ENCODE results near the gene RNF224. TPM values are rescaled to one million over a fixed set of nuclear protein-coding genes. Genes with fewer than 3 reads are reported as not detected.
A peak's percentile ranks its signal among the peaks of the same experiment; 100 is the strongest.

The RNF224 gene
- total RNA-seq, 2 experiments from 2014 or later = 0.14 TPM; not detected in 1

- DNase-seq = peak in 1 of 14 experiments; percentile 4
- H3K4me1 Mint-ChIP-seq (ENCODE audit: low read depth) = peaks cover 5% of the 10 kb centered on the region
- Histone ChIP-seq H3K27ac (ENCODE audit: low read depth in 1 of 2, low read length in 2 of 2) (no peak overlapping the region), H3K27me3 (ENCODE audit: control insufficient read depth in 1 of 2, insufficient read depth in 2 of 2, low read length in 2 of 2) (no peaks in the 10 kb centered on the region), H3K4me3 (ENCODE audit: low read length) (no peak overlapping the region), H3K4me1 (ENCODE audit: insufficient read depth, low read length) (peaks cover 13% of the 10 kb centered on the region), H3K36me3 (ENCODE audit: insufficient read depth, low read length) (peaks cover 15% of the 10 kb centered on the region), H3K9me3 (ENCODE audit: control insufficient read depth in 1 of 2, insufficient read depth in 1 of 2, low read length in 2 of 2) (no peaks in the 10 kb centered on the region)
- no peak overlapping the region for H3K27ac Mint-ChIP-seq
- H3K9me3 Mint-ChIP-seq = no peaks in the 10 kb centered on the region
- H3K36me3 Mint-ChIP-seq (ENCODE audit: low read depth) = peaks cover 14% of the 10 kb centered on the region
- ChIA-PET POLR2A (no interaction called here), CTCF (no interaction called here)
- peak overlapping the region; percentile 15 for H3K4me3 Mint-ChIP-seq
- no peak for TF ChIP-seq CTCF (IDR thresholded peaks at IDR 0.05)
- no peaks in the 10 kb centered on the region for H3K27me3 Mint-ChIP-seq
- ATAC-seq (ENCODE audit: poor library complexity) = no peak
- intact Hi-C loops (cut with DNase I, micrococcal nuclease) = no loop called here
Observed at GRCh38 chr9:137247135-137247915, 20.0 kb downstream of the RNF224 start.

DNA sequence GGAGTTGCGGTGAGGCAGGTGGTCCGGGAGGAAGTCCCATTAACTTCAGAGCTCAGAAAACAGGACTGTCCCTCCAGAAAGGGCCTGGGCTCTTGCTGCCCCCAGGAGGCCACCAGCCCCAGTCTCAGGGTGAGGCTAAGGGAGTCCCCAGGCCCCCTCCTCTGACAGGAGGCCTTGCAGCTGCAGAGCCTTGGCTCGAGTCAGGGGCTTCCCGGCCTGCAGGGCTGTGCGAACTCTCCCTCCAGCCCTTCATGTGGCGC lies 20.5 kb downstream of the RNF224 start:
- intact Hi-C loops (cut with DNase I, micrococcal nuclease) = no loop called here
- Mint-ChIP-seq H3K27me3 (no peaks in the 10 kb centered on the region), H3K4me3 (no peak overlapping the region), H3K9me3 (no peaks in the 10 kb centered on the region), H3K36me3 (ENCODE audit: low read depth) (peaks cover 9% of the 10 kb centered on the region), H3K4me1 (ENCODE audit: low read depth) (no peaks in the 10 kb centered on the region), H3K27ac (no peak overlapping the region)
- POLR2A ChIA-PET = no interaction called here
- no peak for ATAC-seq (ENCODE audit: poor library complexity)
- H3K9me3 ChIP-seq (ENCODE audit: control insufficient read depth in 1 of 2, insufficient read depth in 1 of 2, low read length in 2 of 2) = no peaks in the 10 kb centered on the region
- CTCF ChIA-PET = no interaction called here
- TF ChIP-seq CTCF (IDR thresholded peaks at IDR 0.05) = no peak
- DNase-seq = no peak
- H3K36me3 ChIP-seq (ENCODE audit: insufficient read depth, low read length) = peaks cover 10% of the 10 kb centered on the region
- H3K27ac ChIP-seq (ENCODE audit: low read depth in 1 of 2, low read length in 2 of 2) = no peak overlapping the region
- H3K4me1 ChIP-seq (ENCODE audit: insufficient read depth, low read length) = peaks cover 7% of the 10 kb centered on the region
- H3K4me3 ChIP-seq (ENCODE audit: low read length) = no peak overlapping the region
- no peaks in the 10 kb centered on the region for H3K27me3 ChIP-seq (ENCODE audit: control insufficient read depth in 1 of 2, insufficient read depth in 2 of 2, low read length in 2 of 2)

DNA sequence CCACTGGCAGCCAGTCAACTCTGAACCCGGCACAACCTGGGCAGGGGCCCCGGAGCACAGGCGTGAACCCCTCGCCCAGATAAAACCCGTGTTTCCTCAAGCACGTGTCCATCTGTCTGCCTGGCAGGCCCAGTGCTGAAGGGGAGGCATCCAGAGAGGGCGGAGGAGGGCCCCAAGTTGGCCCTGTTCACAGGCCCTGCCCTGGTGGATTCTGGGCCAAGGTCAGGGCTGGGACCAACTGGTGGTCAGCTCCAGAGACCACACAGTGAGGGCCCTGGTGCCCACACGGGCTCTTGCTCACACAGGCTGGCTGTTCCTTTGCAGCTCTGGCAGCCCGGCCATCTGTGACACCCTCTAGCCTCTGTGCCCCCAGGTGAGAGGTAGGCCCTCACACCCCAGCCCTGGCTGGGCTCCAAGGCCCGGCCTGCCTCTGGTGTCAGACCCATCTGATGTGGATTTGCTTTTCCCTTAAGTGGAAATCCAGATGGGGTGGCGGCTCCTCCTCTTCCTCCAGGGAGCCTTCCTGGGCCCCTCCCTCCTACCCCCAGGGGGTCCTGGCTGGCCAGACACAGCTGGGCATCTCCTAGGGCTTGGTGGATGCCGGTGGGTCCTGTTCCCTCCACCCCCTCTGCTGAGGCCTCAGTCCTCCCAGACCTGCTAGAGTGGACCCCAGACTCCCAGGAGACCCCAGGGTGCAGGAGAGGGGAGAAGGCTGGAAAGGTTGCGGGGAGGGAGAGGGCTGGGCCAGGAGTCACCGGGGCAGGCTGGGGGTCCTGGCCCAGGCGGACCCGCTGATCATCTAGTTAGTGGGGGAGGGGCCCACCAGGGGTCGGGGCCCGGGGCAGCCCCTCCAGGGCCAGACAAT lies 23.3 kb downstream of the RNF224 start:
- no peak for TF ChIP-seq CTCF (IDR thresholded peaks at IDR 0.05)
- peaks cover 10% of the 10 kb centered on the region for H3K4me1 ChIP-seq (ENCODE audit: insufficient read depth, low read length)
- H3K4me3 ChIP-seq (ENCODE audit: low read length) = no peak overlapping the region
- Mint-ChIP-seq H3K4me3 (no peak overlapping the region), H3K27ac (no peak overlapping the region), H3K27me3 (no peaks in the 10 kb centered on the region), H3K4me1 (ENCODE audit: low read depth) (peaks cover 4% of the 10 kb centered on the region), H3K9me3 (no peaks in the 10 kb centered on the region), H3K36me3 (ENCODE audit: low read depth) (no peaks in the 10 kb centered on the region)
- DNase-seq = peak in 2 of 14 experiments; percentile 4 to 23
- no peaks in the 10 kb centered on the region for H3K27me3 ChIP-seq (ENCODE audit: control insufficient read depth in 1 of 2, insufficient read depth in 2 of 2, low read length in 2 of 2)
- CTCF ChIA-PET = interaction anchor here (1.0 kb wide), 1 partner anchor 14 kb away, joined by 3 read pairs; no protein-coding TSS in a partner anchor
- POLR2A ChIA-PET = interaction anchor here (0.8 kb wide), 1 partner anchor 10 kb away, joined by 3 read pairs; the partner anchor contains the start of gene TUBB4B
- H3K36me3 ChIP-seq (ENCODE audit: insufficient read depth, low read length) = no peaks in the 10 kb centered on the region
- intact Hi-C loops (cut with DNase I, micrococcal nuclease) = no loop called here
- H3K27ac ChIP-seq (ENCODE audit: low read depth in 1 of 2, low read length in 2 of 2) = no peak overlapping the region
- H3K9me3 ChIP-seq (ENCODE audit: control insufficient read depth in 1 of 2, insufficient read depth in 1 of 2, low read length in 2 of 2) = no peaks in the 10 kb centered on the region
- no peak for ATAC-seq (ENCODE audit: poor library complexity)
